Activated CD4-positive, alpha-beta T cell treated with anti-CD3 and anti-CD28 coated beads, Interleukin-2, amount 10 ng/mL, durations not matched to agents 24 days and 14 days (primary cell): Measurements from ENCODE around the gene TRPV6. TPM values are rescaled to one million over a fixed set of nuclear protein-coding genes. Genes with fewer than 3 reads are reported as not detected.
A peak's percentile ranks its signal among the peaks of the same experiment; 100 is the strongest.

Experiments used
- DNase-seq: peaks from one replicate; pipeline ENCODE4 v3.0.0; 2022
- H3K27ac Mint-ChIP-seq: one replicate; pipeline ENCODE4 v1.8.0; 2022; ENCODE audit warnings: mild to moderate bottlenecking, mixed read lengths
- H3K27me3 Mint-ChIP-seq: one replicate; pipeline ENCODE4 v1.8.0; 2022; ENCODE audit warnings: mixed read lengths
- H3K36me3 Mint-ChIP-seq: one replicate; pipeline ENCODE4 v1.8.0; 2022; ENCODE audit warnings: low read depth, mild to moderate bottlenecking, mixed read lengths
- H3K4me1 Mint-ChIP-seq: one replicate; pipeline ENCODE4 v1.8.0; 2021; ENCODE audit warnings: mixed read lengths
- H3K4me3 Mint-ChIP-seq: one replicate; pipeline ENCODE4 v1.8.0; 2022; ENCODE audit warnings: mild to moderate bottlenecking, moderate library complexity, mixed read lengths
- H3K9me3 Mint-ChIP-seq: one replicate; pipeline ENCODE4 v1.8.0; 2021; ENCODE audit warnings: mixed read lengths
- intact Hi-C: fragments of 100-400 bp; cut with micrococcal nuclease; formaldehyde crosslinking; loops from one replicate; pipeline ENCODE4 v1.15.1; 2023
- total RNA-seq: library from RNA; stranded (reverse); gene quantifications from 2 replicates; pipeline ENCODE4 v1.2.3, GENCODE V29; 2022

The TRPV6 gene
- total RNA-seq, 1 donor from 2014 or later, result not detected

DNA sequence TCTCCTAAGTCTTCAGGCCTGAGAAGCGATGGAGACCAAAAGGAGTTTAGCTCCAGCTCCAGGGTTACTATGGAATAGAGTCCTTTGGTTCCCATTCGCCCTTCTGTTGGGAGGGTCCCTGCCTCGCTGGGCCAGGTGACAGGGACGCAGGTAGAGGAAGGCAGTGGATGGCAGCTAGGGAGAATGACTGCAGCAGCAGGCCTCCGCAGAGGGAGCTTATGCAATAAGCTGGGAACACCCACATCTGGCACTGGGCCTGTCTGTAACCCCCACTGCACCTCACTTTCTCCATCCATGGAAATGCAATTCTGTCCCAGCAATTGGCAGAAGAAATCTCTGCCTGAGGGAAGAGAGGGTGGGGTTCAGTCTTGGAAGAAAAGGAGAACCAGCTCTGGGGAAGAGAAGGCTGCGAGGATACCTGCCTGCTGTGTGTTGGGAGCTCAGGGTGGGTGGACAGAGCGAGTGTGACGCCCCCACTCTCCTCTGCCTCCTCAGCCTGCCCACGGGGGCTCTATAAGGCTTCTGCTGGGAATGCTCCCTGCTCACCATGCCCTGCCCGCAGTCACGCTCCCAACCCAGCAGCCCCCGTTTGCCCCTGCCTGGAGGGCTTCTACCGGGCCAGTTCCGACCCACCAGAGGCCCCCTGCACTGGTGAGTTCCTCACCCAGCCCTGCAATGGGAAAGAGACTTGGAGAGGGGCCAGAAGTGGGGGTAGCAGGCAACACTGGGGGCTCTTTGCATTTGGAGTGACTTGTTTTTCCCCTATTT, 20.4 kb downstream of the TRPV6 start:
- no peak for DNase-seq
- H3K4me3 Mint-ChIP-seq, result no peak overlapping the region
- H3K27me3 Mint-ChIP-seq, result peaks cover 1% of the 10 kb centered on the region
- H3K9me3 Mint-ChIP-seq, result no peaks in the 10 kb centered on the region
- H3K36me3 Mint-ChIP-seq, result no peaks in the 10 kb centered on the region
- H3K4me1 Mint-ChIP-seq, result no peaks in the 10 kb centered on the region
- intact Hi-C loops, result no loop called here
- H3K27ac Mint-ChIP-seq, result no peak overlapping the region

DNA sequence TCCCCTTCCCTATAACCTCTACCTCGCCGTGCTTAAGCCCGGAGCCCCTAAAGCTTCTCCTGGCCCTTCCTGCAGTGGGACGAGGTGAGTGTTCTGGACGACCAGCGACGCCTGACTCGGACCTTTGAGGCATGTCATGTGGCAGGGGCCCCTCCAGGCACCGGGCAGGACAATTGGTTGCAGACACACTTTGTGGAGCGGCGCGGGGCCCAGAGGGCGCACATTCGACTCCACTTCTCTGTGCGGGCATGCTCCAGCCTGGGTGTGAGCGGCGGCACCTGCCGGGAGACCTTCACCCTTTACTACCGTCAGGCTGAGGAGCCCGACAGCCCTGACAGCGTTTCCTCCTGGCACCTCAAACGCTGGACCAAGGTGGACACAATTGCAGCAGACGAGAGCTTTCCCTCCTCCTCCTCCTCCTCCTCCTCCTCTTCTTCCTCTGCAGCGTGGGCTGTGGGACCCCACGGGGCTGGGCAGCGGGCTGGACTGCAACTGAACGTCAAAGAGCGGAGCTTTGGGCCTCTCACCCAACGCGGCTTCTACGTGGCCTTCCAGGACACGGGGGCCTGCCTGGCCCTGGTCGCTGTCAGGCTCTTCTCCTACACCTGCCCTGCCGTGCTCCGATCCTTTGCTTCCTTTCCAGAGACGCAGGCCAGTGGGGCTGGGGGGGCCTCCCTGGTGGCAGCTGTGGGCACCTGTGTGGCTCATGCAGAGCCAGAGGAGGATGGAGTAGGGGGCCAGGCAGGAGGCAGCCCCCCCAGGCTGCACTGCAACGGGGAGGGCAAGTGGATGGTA, 21.5 kb downstream of the TRPV6 start:
- no peak overlapping the region for H3K27ac Mint-ChIP-seq
- H3K9me3 Mint-ChIP-seq, result no peaks in the 10 kb centered on the region
- intact Hi-C loops, result no loop called here
- DNase-seq, result no peak
- H3K4me3 Mint-ChIP-seq, result no peak overlapping the region
- H3K4me1 Mint-ChIP-seq, result no peaks in the 10 kb centered on the region
- peaks cover 4% of the 10 kb centered on the region for H3K27me3 Mint-ChIP-seq
- H3K36me3 Mint-ChIP-seq, result no peaks in the 10 kb centered on the region

DNA sequence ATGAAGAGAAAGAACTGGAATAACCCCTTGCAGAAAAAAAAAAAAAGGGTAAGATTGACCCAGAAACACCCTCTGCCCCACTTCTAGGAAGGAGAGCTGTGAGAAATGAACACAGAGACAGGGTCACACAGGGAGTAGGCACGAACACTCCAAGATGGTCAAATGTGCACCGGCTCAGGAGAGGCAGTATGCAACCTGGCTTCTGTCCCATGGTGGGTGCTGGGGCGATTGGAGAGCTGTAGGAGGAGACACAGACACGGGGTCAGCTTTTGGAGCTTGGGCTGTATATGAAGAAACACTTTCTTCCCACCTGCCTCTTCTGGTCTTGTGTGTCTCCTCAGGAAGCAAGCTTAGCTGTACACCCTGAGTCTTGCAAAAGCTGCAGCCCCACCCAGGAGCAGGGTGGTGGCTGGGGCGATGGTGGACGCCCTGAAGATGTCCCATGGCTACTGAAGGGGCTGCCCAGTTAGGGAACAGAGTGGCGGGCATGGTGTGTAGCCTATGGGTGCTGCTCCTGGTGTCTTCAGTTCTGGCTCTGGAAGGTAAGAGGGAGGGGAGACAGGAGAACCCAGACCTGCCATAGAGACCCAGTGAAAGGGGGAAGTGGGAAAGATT, 22.7 kb downstream of the TRPV6 start:
- H3K36me3 Mint-ChIP-seq, result no peaks in the 10 kb centered on the region

DNA sequence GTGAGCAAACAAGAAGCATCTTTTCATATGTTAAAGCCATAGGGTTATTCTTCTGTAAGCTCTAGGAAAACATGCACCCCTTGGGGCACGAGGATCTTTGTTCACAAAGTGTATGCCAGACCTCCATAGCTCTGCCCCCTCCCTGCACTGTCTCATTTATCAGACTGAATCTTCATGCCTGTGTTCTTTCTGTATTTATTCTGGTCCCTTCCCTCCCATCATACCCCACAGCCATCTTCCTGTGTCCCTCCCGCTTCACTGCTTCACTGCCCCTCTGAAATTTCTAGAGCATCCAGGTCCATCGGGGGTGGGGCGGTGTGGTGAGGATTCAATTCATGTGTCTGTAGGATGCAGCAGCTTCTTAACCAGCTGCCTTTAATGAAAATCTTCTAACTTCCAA, 23.2 kb downstream of the TRPV6 start:
- no peaks in the 10 kb centered on the region for H3K9me3 Mint-ChIP-seq
- intact Hi-C loops, result no loop called here
- no peak overlapping the region for H3K27ac Mint-ChIP-seq
- H3K36me3 Mint-ChIP-seq, result no peaks in the 10 kb centered on the region
- no peak for DNase-seq
- peaks cover 6% of the 10 kb centered on the region for H3K27me3 Mint-ChIP-seq
- no peaks in the 10 kb centered on the region for H3K4me1 Mint-ChIP-seq
- H3K4me3 Mint-ChIP-seq, result no peak overlapping the region

More for the DNA sequence above, 22.7 kb downstream of the TRPV6 start:
- H3K27ac Mint-ChIP-seq, result no peak overlapping the region
- no peak overlapping the region for H3K4me3 Mint-ChIP-seq
- no peaks in the 10 kb centered on the region for H3K9me3 Mint-ChIP-seq
- intact Hi-C loops, result no loop called here
- peaks cover 4% of the 10 kb centered on the region for H3K27me3 Mint-ChIP-seq
- no peaks in the 10 kb centered on the region for H3K4me1 Mint-ChIP-seq
- no peak for DNase-seq

DNA sequence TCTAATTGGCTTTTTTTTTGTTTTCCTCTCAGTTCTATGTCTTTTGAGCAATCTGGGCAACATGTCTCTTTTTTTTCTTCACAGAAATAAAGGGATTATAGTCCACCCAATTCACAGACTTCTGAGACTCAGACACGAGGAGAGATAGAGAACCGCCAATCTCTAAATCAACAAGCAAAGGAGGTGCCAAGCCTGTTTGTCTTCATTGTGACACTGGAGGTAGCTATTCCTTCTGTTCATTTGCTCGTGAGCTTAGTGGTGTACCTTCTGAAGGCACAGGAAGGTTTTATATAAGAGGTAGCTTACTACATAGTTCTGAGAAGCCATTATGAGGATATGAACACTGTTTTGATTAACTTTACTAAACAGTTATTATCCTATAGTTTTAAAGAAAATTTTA, 24.6 kb downstream of the TRPV6 start:
- intact Hi-C loops, result no loop called here

DNA sequence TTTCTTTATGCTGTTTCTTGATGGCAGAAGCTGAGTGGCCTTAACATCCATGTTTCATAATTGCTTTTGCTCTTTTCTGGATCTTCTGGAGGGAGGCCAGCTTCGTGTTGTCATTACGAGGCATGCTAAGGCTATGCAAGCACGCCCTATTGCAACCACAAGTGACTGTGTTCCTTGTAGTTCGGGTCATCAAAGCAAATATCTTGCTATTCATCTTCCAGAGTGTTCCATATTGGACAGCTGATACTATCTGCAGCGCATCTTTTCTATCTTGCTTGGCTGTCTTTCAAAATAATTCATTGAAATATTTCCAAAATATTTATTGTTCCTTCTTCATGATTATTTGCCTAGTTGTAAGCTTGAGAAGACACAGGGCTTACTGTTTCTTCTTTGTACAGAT, 25.7 kb downstream of the TRPV6 start:
- Mint-ChIP-seq H3K27ac (no peak overlapping the region), H3K27me3 (peaks cover 9% of the 10 kb centered on the region), H3K4me3 (no peak overlapping the region), H3K36me3 (no peaks in the 10 kb centered on the region), H3K9me3 (no peaks in the 10 kb centered on the region), H3K4me1 (peaks cover 8% of the 10 kb centered on the region)
- intact Hi-C loops, result loop anchor here (10.0 kb wide), 2 partner anchors 355 to 885 kb away; partner anchors contain the start of gene TAS2R38
- no peak for DNase-seq

More for the DNA sequence above, 24.6 kb downstream of the TRPV6 start:
- DNase-seq, result no peak
- Mint-ChIP-seq H3K36me3 (no peaks in the 10 kb centered on the region), H3K27me3 (peaks cover 9% of the 10 kb centered on the region), H3K4me1 (peaks cover 7% of the 10 kb centered on the region), H3K9me3 (no peaks in the 10 kb centered on the region), H3K4me3 (no peak overlapping the region), H3K27ac (no peak overlapping the region)

DNA sequence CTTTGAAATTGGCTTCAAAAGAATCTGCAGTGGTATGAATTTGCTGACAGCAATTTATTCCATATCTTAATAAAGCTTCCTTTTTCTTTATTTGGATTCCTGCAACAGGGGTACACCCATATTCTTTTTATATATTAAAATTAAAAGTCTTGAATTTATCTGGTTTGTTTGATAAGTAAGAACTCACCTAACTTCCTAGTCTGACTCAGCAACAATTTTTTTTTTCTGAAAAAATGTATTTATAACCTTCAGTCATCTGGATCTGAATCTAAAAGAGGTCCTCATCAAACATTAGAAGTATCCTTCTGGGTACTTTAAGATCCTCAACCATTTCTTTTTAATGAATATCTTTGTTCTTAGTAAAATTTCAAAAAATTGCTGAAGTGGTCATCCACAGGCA, 26.1 kb downstream of the TRPV6 start:
- H3K4me1 Mint-ChIP-seq, result peaks cover 8% of the 10 kb centered on the region
- no peak overlapping the region for H3K4me3 Mint-ChIP-seq
- no peaks in the 10 kb centered on the region for H3K36me3 Mint-ChIP-seq
- intact Hi-C loops, result loop anchor here (10.0 kb wide), 2 partner anchors 355 to 885 kb away; partner anchors contain the start of gene TAS2R38
- peaks cover 9% of the 10 kb centered on the region for H3K27me3 Mint-ChIP-seq
- no peak overlapping the region for H3K27ac Mint-ChIP-seq
- no peaks in the 10 kb centered on the region for H3K9me3 Mint-ChIP-seq
- no peak for DNase-seq

DNA sequence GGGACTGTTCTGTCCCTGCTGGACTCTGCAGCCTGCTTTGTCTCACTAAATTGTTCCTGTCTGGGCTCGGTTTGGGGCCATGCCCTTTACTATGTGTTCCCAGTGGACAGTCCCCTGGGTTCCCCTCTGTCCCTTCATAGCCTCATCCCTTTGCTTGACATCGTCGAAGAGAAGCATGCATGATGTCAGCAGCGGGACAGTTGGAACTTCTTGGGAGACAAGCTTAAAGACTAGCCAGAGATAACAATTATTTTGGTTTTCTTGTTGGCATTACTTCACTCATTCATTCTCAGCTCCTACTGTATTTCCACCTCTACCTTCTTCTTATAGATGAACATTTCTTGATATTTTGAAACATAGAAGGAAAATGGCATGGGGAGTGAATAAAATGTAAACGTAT, 27.9 kb downstream of the TRPV6 start:
- Mint-ChIP-seq H3K4me1 (peaks cover 10% of the 10 kb centered on the region), H3K4me3 (no peak overlapping the region), H3K9me3 (no peaks in the 10 kb centered on the region), H3K27me3 (peaks cover 10% of the 10 kb centered on the region), H3K27ac (no peak overlapping the region), H3K36me3 (no peaks in the 10 kb centered on the region)
- peak; percentile 54 for DNase-seq
- intact Hi-C loops, result loop anchor here (10.0 kb wide), 2 partner anchors 357 to 883 kb away; partner anchors contain the start of gene TAS2R38

DNA sequence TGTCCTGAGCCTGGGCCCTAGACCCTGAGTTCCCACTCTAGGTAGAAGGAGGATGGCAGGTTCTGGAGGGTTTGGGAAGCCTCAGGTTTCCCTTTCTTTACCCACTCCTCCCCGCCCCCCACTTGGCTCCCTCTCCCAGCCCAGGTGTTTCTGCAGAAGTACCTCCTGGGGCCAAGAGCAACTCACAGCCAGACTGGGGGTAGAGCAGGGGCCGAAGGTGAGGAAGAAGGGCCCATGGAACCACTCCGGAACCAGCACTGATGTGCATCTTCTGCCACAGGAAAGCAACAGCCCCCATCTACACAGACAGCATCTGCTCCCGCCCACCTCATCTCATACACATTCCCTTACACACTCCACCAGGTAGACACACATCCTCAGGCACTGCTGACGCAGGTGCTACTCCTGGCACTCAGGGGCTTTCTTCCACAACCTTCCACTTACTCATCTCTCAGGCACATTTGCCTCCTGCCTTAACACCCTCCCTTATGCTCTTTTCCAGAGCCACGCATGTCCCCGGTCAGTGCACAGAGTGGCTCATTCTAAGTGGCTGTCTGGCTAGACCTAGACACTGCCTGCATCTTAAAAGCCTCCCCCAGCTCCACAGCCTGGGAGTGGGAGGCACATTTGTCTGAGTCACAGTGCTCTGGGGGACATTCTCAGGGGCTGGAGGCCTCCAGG, 28.8 kb downstream of the TRPV6 start:
- peak overlapping the region; percentile 63 for H3K4me3 Mint-ChIP-seq
- H3K27ac Mint-ChIP-seq, result no peak overlapping the region
- intact Hi-C loops, result loop anchor here (10.0 kb wide), 2 partner anchors 358 to 882 kb away; partner anchors contain the start of gene TAS2R38
- H3K4me1 Mint-ChIP-seq, result peaks cover 10% of the 10 kb centered on the region
- peaks cover 10% of the 10 kb centered on the region for H3K27me3 Mint-ChIP-seq
- DNase-seq, result peak; percentile 59
- H3K36me3 Mint-ChIP-seq, result no peaks in the 10 kb centered on the region
- no peaks in the 10 kb centered on the region for H3K9me3 Mint-ChIP-seq

DNA sequence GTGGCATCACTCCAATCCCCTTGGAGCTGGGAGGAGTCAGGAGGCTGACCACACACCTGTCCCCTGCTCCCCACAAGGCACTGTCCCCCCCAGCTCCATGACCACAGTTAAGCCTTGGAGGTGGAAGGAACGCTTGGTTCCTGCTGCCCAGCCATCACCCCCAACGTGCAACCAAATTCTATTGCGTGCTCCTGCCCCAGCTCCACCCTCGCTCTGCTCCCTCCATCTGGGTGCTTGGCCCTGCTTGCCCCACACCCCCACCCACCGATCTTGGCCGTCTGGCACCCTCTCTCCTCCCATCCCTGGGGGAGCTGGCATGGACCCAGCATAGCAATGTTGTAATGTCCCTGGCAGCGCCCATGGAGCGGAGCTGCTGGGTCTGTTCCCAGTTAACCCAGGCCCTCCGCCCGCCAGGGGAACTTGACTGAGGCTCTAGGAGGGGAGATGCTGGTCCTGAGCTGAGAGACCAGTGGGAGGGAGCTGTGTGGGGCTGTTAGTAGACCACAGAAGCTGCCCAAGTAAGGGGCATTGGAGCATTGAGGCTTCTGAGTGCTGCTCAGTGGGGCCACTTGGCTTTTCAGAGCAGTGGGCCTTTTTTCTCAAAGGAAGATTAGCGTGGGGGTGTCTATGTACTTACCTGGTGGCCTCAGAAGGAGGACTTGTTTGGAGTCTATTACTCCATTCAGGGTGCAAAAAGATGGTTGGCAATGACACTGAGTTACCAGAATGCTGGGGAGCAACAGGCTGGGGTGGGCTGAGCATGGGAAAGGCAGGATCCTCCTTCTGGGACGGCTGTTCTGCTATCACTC, 29.6 kb downstream of the TRPV6 start:
- H3K4me3 Mint-ChIP-seq, result peak overlapping the region; percentile 63
- H3K27me3 Mint-ChIP-seq, result peaks cover 12% of the 10 kb centered on the region
- intact Hi-C loops, result loop anchor here (2.0 to 10.0 kb wide), 4 partner anchors 47 to 881 kb away; partner anchors contain the start of gene TAS2R38
- H3K4me1 Mint-ChIP-seq, result peaks cover 12% of the 10 kb centered on the region
- peak; percentile 58 for DNase-seq
- H3K9me3 Mint-ChIP-seq, result no peaks in the 10 kb centered on the region
- no peak overlapping the region for H3K27ac Mint-ChIP-seq
- no peaks in the 10 kb centered on the region for H3K36me3 Mint-ChIP-seq

DNA sequence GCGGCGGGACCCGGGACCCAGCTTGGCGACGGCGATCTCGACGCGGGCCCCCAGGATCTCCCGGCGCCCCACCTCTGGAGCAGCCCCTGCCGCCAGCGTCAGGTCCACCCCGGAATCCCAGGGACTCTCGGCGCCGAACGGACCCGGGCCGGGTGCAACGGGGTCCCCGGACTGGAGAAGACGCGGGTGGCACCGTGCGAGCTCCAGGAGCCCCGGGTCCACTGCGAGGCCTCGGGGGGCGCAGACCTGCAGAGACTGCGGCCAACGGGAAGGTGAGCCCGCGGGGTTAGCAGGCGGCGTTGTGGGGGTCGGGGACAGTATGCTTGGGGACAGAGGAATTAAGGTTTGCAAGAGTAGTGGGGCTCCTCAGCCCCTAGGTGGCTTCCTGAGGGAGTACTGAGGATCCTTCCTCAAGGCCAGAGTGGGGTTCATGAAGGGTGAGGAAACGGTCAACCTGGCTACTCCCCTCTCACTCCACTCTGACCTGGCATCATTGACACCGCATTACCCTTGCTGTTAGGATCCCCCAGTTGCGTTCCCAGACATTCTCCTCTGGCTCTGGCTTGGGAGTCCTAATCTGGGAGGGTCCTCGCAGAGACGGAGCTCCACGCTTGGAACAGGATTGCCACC, 30.3 kb downstream of the TRPV6 start:
- Mint-ChIP-seq H3K4me3 (peak overlapping the region; percentile 63), H3K36me3 (no peaks in the 10 kb centered on the region), H3K27ac (no peak overlapping the region), H3K4me1 (peaks cover 14% of the 10 kb centered on the region), H3K9me3 (no peaks in the 10 kb centered on the region), H3K27me3 (peaks cover 14% of the 10 kb centered on the region)
- no peak for DNase-seq
- intact Hi-C loops, result loop anchor here (2.0 to 10.0 kb wide), 4 partner anchors 46 to 880 kb away; partner anchors contain the start of gene TAS2R38

DNA sequence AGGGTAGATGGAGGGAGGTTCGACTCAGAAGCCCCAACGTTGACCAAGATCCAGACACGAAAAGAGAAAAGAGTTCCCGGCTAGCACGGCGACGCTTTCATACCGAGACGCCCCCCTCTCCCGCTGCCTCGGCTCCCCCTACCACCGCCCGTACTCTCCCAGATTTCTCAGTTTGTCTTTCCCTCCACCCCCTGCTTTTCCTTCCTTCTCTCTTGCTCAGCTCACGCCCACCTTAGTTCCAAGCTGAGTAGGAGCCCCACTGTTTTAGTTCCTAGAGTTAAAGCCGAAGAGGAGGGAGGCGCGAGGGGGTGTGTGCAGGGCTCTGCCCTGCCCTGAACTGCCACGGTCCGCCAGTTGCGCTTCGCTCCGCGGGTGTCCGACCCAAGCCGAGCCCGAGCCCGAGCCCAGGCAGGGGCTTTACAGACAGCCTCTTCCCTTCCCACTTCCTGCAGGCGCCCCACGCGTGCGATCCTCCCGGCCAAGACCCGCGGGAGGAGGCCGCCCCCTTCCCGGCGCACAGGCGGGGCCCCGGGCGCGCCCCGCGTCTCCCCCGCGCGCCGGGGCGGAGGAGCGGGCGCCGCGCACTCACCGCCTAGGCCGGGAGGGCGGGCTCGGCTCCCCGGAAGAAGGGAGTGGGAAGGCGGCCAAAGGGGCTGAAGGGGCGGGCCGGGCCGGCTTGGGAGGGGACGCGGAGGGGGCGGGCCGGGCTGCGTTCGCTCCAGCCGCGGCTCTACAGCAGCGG, 31.0 kb downstream of the TRPV6 start, which contains the start of gene EPHB6:
EPHB6 (plus strand) TSS at position 705 of the 742 bp plus-strand sequence. CDS start 8,152 bp downstream, outside the sequence.
- intact Hi-C loops, result loop anchor here (1.0 to 10.0 kb wide), 6 partner anchors 12 to 880 kb away; partner anchors contain the start of gene TAS2R38
- H3K4me1 Mint-ChIP-seq, result peaks cover 14% of the 10 kb centered on the region
- H3K27ac Mint-ChIP-seq, result peak within 1 kb of the TSS; percentile 82
- H3K4me3 Mint-ChIP-seq, result peak within 1 kb of the TSS; percentile 94
- peaks cover 11% of the 10 kb centered on the region for H3K27me3 Mint-ChIP-seq
- no peaks in the 10 kb centered on the region for H3K36me3 Mint-ChIP-seq
- no peaks in the 10 kb centered on the region for H3K9me3 Mint-ChIP-seq
- DNase-seq, result peak; percentile 91
